GM04503 (cell line): ENCODE measurements around the gene RDX.

Source experiments
- DNase-seq: peaks from one replicate; pipeline ENCODE4 v3.0.0-alpha.2; 2012; ENCODE audit warnings: low read depth

The RDX gene

DNA sequence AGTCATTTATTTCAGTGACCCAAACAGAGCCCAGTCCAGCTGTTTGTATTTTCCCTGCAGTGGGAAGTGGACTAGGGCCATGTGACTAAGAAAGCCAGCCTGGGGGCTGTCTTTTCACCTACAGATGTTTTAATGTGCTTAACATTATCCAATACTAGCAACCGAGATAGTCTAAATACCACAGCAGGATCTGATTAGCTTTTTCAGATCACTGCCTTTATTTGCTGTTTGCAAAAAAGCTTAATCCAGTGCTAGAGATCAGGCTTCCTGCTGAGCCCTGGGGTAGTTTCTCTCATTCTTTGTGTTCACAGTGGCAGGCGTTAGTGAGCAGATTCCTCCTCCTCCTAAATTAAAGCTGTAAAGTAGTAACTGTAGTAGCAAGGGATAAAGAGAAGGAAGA is 168.3 kb downstream of the RDX start:
- no peak for DNase-seq

DNA sequence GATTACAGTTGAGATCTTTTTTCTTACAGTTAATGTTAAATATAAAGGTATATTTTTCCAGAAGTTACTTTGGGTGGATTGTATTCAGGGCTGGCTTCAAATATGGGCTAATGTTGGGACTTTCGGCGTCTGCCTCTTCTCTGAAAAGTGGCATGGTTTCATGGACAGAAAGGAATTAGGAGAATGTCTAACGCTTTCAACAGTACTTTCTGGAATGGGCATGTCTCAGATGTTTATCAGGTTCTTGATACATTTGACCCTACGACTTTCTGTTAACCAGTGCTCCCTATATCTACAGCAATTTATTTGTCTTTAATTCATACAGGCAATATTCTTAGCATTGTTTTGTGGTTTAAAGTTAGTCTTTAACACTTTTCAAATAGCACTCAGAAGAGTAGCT is 169.5 kb downstream of the RDX start:
- DNase-seq = no peak

DNA sequence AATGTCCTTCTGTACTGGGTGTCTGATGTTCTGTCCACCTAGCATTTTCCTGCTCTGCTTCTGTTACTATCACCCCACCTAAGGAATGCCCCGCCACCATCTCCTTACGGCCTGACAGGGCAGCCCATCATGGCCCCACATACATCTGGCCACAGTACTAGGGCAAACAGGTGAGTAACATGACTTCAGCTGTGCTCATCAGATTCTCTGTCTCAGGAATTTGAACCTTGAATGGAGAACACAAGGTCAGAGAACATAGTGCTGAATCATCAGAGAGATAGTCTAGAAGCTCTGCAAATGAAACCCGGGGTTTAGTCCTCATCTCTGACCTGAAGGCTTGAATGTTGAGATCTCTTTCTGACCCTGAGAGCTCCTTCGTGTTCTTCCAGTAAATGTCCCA is 170.8 kb downstream of the RDX start:
- DNase-seq = no peak
